BJ (cell line): ENCODE results near the gene VAV2. TPM values are rescaled to one million over a fixed set of nuclear protein-coding genes. Genes with fewer than 3 reads are reported as not detected.

Source experiments
- CTCF ChIA-PET: fragments of 350-600 bp; formaldehyde crosslinking; extraction: SDS; loops from one replicate; lab custom pipeline; 2021; ENCODE audit warnings: antibody characterized with exemption, inconsistent platforms; lab: Yijun Ruan, JAX
- POLR2A ChIA-PET: fragments of 300-600 bp; sonication (Branson Sonifier 250); formaldehyde crosslinking; extraction: SDS; loops from one replicate; lab custom pipeline; 2021; ENCODE audit warnings: antibody characterized with exemption; lab: Charles Lee
- DNase-seq: peaks from one replicate; pipeline ENCODE4 v3.0.0-alpha.2; 2011; ENCODE audit warnings: low read depth
- H3K27me3 ChIP-seq: 2 replicates; pipeline ENCODE4 v1.6.0; 2011; ENCODE audit warnings: low read length; ENCODE audit not compliant: control insufficient read depth, insufficient read depth
- H3K36me3 ChIP-seq: 2 replicates; pipeline ENCODE4 v1.5.1; 2011; ENCODE audit warnings: low read length; ENCODE audit not compliant: control insufficient read depth, insufficient read depth
- H3K4me3 ChIP-seq: 2 replicates; pipeline ENCODE4 v1.5.1; 2011; ENCODE audit warnings: low read depth, mild to moderate bottlenecking, control low read depth, low read length
- polyA plus RNA-seq: library from polyadenylated mRNA; depleted of rRNA; stranded (reverse); fragments of >200 nt; gene quantifications from 2 replicates; pipeline ENCODE4 v1.2.3, GENCODE V29; 2011
- TF ChIP-seq, protein P1 (sequence below): IDR thresholded peaks from 2 replicates; pipeline ENCODE4 v1.5.1; 2011; ENCODE audit warnings: low read depth, mild to moderate bottlenecking, control low read depth, inconsistent platforms, low read length, moderate library complexity; ENCODE audit not compliant: insufficient read depth

VAV2 gene
- polyA plus RNA-seq, 1 experiment = 9.9 TPM

DNA sequence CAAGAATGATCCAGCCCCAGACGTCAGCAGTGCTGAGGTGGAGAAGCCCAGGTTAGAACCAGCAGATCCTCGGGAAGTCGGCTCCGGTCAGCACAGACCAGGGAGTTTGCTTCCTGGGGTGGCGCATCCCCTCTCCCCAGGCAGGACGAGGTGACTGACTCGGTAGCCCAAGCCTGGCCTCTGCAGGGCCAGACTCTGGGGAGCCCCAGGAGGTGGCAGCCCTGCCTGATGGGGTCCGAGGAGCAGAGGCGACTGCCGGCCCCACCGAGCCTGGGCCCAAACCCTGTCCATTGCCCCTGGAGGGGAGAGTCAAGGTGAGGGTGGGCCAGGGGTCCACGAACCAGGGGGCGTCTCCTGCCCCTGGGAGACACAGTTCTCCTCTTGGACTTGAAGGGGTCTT lies 201.1 kb downstream of the VAV2 start:
- no peak overlapping the region for H3K4me3 ChIP-seq
- POLR2A ChIA-PET = no interaction called here
- DNase-seq = no peak
- CTCF ChIA-PET = interaction anchor here (0.7 to 15.7 kb wide), 3 partner anchors 9 to 209 kb away, joined by 3 to 221 read pairs (median 30); no protein-coding TSS in a partner anchor
- TF ChIP-seq, protein P1, sequence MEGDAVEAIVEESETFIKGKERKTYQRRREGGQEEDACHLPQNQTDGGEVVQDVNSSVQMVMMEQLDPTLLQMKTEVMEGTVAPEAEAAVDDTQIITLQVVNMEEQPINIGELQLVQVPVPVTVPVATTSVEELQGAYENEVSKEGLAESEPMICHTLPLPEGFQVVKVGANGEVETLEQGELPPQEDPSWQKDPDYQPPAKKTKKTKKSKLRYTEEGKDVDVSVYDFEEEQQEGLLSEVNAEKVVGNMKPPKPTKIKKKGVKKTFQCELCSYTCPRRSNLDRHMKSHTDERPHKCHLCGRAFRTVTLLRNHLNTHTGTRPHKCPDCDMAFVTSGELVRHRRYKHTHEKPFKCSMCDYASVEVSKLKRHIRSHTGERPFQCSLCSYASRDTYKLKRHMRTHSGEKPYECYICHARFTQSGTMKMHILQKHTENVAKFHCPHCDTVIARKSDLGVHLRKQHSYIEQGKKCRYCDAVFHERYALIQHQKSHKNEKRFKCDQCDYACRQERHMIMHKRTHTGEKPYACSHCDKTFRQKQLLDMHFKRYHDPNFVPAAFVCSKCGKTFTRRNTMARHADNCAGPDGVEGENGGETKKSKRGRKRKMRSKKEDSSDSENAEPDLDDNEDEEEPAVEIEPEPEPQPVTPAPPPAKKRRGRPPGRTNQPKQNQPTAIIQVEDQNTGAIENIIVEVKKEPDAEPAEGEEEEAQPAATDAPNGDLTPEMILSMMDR = no peak
- H3K36me3 ChIP-seq = peaks cover 26% of the 10 kb centered on the region
- no peaks in the 10 kb centered on the region for H3K27me3 ChIP-seq

DNA sequence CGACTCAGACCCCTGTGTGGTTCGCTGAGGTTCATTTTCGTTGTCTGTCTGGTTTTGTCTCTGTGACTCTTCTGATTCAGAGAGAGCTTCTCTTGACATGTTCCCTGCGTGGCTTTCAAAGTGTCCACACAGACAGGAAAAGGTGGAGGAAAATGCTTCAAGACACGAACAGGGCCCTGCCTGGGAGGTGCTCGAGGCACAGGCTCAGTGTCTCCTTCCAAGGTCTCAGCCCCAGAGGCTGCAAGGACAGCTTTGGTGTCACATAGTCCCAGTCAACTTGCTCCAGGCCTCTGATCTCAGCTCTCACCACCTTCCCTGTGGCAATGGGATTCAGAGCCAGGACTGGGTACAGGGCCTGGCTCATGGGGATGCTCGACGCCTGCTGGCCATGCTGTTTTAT lies 202.3 kb downstream of the VAV2 start:
- ChIA-PET POLR2A (no interaction called here), CTCF (interaction anchor here (0.7 to 15.7 kb wide), 4 partner anchors 9 to 234 kb away, joined by 3 to 221 read pairs (median 5); no protein-coding TSS in a partner anchor)
- H3K36me3 ChIP-seq = peaks cover 27% of the 10 kb centered on the region
- no peak overlapping the region for H3K4me3 ChIP-seq
- TF ChIP-seq, protein P1 = no peak
- DNase-seq = no peak
- H3K27me3 ChIP-seq = no peaks in the 10 kb centered on the region

DNA sequence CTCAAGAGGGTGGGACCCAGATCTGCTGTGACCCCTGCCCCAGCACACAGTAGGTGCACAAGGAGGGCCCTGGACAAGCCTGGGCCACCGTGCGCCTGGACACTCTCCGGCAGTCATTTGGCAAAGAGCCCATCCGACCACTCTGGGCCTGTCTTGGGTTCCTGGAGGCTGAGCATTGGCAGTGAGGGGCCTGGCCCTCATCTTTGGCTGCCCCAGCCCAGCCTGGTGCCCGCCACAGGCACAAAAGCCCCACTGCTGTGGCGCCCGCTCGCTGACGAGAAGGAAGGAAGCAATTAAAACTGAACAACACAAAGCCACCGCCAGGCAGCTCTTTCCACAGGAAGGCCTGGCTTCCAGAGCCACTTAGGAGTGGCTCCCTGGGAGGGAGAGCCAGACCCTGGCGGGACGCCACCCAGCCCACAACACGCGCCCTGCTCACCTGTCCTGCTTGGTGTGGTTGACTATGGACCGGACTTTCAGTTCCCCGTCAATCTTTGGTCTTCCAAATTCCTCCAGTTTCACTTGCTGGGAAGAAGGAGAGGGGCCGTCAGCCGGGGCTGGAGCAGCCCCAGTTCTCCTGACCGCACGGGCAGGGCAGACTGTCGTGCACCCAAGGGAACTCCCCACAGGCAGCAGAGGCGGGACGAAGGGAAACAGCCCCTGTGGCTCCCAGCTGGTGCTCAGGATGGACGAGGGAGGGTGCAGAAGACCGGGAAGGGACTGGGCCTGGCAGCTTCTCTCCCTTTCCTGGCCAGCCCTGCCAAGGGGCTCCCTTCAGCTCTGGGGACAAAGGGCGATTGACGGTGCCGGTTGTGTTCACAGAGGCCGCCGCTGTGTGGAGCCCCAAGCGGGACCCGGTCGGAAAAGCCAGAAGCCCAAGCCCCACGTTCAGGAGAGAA lies 203.1 kb downstream of the VAV2 start:
- POLR2A ChIA-PET = no interaction called here
- Histone ChIP-seq H3K27me3 (no peaks in the 10 kb centered on the region), H3K4me3 (no peak overlapping the region), H3K36me3 (peaks cover 28% of the 10 kb centered on the region)
- CTCF ChIA-PET = interaction anchor here (0.8 to 15.7 kb wide), 4 partner anchors 8 to 206 kb away, joined by 3 to 221 read pairs (median 5); no protein-coding TSS in a partner anchor
- TF ChIP-seq, protein P1 = no peak
- DNase-seq = no peak

DNA sequence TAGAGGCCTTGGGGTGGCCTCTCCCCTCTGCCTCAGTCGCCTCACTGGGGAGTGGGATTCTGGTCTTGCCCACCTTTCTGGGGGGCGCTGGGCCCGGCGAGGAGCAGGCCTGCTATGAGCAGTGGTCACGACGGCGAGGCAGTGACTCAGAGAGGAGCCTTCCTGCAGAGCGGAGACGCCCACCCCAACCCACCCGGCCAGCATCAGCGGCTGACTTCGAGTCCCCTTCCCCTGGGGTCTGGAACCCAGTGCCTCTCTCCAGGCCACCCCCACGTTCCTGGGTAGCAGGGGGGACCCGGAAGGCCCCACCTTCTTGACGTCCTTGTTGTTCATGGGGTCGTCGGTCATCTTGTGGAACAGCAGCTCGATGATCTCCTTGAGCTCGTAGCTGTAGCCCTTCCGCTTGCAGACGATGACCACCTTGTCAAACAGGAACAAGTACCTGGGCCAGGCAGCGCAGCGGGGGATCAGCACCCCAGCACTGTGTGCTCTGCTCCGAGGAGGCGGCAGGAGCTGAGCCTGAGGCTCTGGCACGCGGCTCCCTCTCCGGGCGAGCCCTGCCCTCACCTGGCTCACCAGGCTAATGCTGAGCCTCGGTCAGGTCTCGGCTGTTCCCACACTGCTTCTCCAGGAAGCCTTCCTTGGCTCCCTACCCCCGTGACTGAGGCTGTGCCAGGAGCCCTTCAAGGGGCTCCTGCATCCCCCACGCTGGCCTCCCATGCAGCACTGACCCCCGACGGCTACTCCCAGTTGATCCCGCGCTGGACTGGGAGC lies 203.9 kb downstream of the VAV2 start:
- POLR2A ChIA-PET = no interaction called here
- H3K4me3 ChIP-seq = no peak overlapping the region
- peaks cover 28% of the 10 kb centered on the region for H3K36me3 ChIP-seq
- TF ChIP-seq, protein P1 = no peak
- CTCF ChIA-PET = interaction anchor here (0.8 to 15.7 kb wide), 2 partner anchors 203 to 207 kb away, joined by 3 to 221 read pairs; no protein-coding TSS in a partner anchor
- DNase-seq = no peak
- no peaks in the 10 kb centered on the region for H3K27me3 ChIP-seq

DNA sequence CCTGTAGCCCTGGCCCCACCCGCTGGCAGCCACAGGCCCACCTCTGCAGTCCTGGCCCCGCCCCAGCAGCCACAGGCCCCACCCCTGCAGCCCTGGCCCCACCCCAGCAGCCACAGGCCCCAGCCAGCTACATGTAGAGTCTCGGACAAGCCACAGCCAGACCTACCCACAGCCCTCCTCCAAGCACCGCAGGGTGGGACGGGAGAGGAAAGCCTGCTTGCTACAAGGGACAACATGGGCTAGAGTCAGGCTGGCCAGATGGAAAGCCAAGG lies 204.4 kb downstream of the VAV2 start:
- no peaks in the 10 kb centered on the region for H3K27me3 ChIP-seq
- H3K36me3 ChIP-seq = peaks cover 28% of the 10 kb centered on the region
- DNase-seq = no peak
- POLR2A ChIA-PET = interaction anchor here (0.6 kb wide), 1 partner anchor 218 kb away, joined by 4 read pairs; no protein-coding TSS in a partner anchor
- TF ChIP-seq, protein P1 = no peak
- CTCF ChIA-PET = interaction anchor here (15.7 kb wide), 1 partner anchor 208 kb away, joined by 221 read pairs; no protein-coding TSS in a partner anchor
- no peak overlapping the region for H3K4me3 ChIP-seq
